ENCODE data around the gene TEX19.

GRCh38 chr17:82313195-82314011 is 45.6 kb upstream of the TEX19 start:
- TF ChIP-seq SIN3A (IDR thresholded peaks at IDR 0.05; ENCODE audit: low read depth, low read length) (no peak), JUNB (IDR thresholded peaks at IDR 0.05) (no peak)
